Epithelial cell of esophagus (primary cell): ENCODE results near the gene GNG12.
A peak's percentile ranks its signal among the peaks of the same experiment; 100 is the strongest.
"Not testable (repeated sequence)": the region's sequence is repeated elsewhere in the genome, so short reads cannot be mapped to it uniquely, and the experiment has no call there.

ENCODE experiments used
- DNase-seq: peaks from one replicate; pipeline ENCODE4 v3.0.0; 2010; ENCODE audit warnings: low read depth
- H3K4me3 ChIP-seq: 2 replicates; pipeline ENCODE4 v1.5.1; 2011; ENCODE audit warnings: mild to moderate bottlenecking, low read length, control low read depth
- CTCF ChIP-seq: IDR thresholded peaks from 2 replicates; pipeline ENCODE4 v1.5.1; 2011; ENCODE audit warnings: low read depth, mild to moderate bottlenecking, low read length, control low read depth, inconsistent platforms; ENCODE audit not compliant: insufficient read depth; ENCODE audit errors: missing control alignments

Gene GNG12

DNA sequence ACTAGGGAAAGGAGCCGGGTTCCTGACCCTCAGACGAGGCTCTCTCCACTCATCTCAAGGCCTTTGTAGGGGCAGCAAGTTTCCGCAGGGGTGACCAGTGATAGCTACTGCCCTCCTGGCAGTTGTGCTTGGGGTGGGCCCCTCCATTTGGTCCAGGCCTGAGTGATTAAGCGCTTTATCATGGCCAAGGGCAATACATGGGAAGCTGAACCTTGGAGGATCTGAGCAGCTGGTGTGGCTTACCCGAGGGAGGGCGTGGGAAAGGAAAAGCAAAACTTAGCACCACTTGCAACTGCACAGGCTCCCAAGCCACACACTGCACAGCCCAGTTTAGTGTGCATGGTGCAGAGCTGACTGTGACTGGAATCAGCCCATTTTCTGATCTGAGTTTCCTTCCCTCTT, 100.5 kb downstream of the GNG12 start:
- no peak for DNase-seq
- no peak overlapping the region for H3K4me3 ChIP-seq
- no peak for TF ChIP-seq CTCF

GRCh38 chr1:67731322-67731721, 101.9 kb downstream of the GNG12 start:
- no peak for DNase-seq
- H3K4me3 ChIP-seq = no peak overlapping the region
- TF ChIP-seq CTCF = no peak

- H3K4me3 ChIP-seq, DNase-seq: not testable (repeated sequence)
These were observed 103.0 kb downstream of the GNG12 start for GRCh38 chr1:67730312-67730711.

- no peak for TF ChIP-seq CTCF
- no peak for DNase-seq
- no peak overlapping the region for H3K4me3 ChIP-seq
These were observed 103.4 kb downstream of the GNG12 start for GRCh38 chr1:67729872-67730271.

GRCh38 chr1:67726224-67726623, 107.0 kb downstream of the GNG12 start:
- TF ChIP-seq CTCF = no peak
- peak; percentile 85 for DNase-seq
- no peak overlapping the region for H3K4me3 ChIP-seq

DNA sequence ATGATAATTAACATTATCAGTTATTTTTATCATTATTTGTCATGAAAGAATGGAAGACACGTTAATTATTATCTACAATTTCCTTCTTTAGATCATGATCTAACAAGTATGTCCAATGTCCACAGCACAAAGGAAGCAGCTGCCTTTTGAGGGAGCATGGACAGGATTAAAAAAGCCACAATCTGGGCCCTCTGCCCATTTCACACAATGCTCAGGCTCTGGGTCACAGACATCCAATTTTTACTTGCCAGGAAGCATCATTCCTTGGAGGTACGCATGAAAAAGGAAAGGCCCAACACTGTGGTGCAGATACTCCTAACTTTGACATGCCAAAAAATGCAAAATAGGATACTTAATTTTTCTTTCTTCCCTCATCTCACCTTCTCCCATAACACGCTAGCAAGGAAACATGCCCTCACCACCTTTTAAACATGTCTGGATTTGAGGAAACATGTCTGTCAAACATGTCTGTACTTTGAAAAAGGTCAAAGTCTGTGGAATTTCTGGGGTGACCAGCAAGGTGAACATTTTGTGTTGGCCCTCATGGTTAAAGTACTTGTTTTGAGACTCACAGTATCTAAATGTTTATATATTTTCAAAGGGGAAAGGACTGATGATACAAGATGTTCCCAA, 108.2 kb downstream of the GNG12 start:
- peak; percentile 80 for DNase-seq
- TF ChIP-seq CTCF = no peak

DNA sequence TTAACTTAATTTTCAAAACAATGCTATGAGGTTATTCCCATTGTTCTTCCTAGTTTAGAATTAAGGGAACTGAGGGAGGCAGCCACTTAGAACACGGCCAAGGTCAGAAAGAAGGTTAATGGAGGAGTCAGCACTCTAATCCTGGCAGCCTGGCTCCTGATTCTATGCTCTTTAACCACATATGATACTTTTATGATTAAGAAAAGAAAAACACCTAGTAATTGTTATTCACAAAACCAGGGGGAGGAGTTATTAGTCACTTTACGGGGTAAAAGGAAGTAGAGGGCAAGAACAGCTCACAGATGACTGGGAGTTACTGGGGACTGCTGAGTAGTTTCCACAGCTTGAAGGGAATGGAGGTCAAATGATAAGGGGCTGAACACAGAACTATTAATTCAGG, 109.6 kb downstream of the GNG12 start:
- peak; percentile 91 for DNase-seq
- no peak overlapping the region for H3K4me3 ChIP-seq
- TF ChIP-seq CTCF = no peak

More for the DNA sequence above, 108.2 kb downstream of the GNG12 start:
- H3K4me3 ChIP-seq = no peak overlapping the region

- no peak for TF ChIP-seq CTCF
- H3K4me3 ChIP-seq = no peak overlapping the region
- no peak for DNase-seq
These were observed 110.1 kb downstream of the GNG12 start for GRCh38 chr1:67723126-67723525.
